Smooth muscle cell (in vitro differentiated cells): ENCODE data around the gene THAP2. TPM values are rescaled to one million over a fixed set of nuclear protein-coding genes. Genes with fewer than 3 reads are reported as not detected.

Experiments used
- DNase-seq: peaks from one replicate; lab custom pipeline; 2025; ENCODE audit not compliant: unreplicated experiment; lab: John Stamatoyannopoulos, UW
- H2AFZ ChIP-seq: fragments of 200-600 bp; sonication (generic); 2 replicates; pipeline ENCODE4 v1.6.0; 2016; ENCODE audit warnings: antibody characterized with exemption, low read depth, mild to moderate bottlenecking
- H3F3A ChIP-seq: fragments of 200-600 bp; sonication (generic); 2 replicates; pipeline ENCODE4 v1.6.0; 2017; ENCODE audit warnings: antibody characterized with exemption, low read depth
- H3K27ac ChIP-seq: fragments of 200-600 bp; sonication (generic); 2 replicates; pipeline ENCODE4 v1.5.1; 2016; ENCODE audit warnings: low read depth, mild to moderate bottlenecking
- H3K27me3 ChIP-seq: fragments of 200-600 bp; sonication (generic); 2 replicates; pipeline ENCODE4 v1.6.1; 2016; ENCODE audit warnings: low read depth, mild to moderate bottlenecking
- H3K36me3 ChIP-seq: fragments of 200-600 bp; sonication (generic); 2 replicates; pipeline ENCODE4 v1.5.1; 2016; ENCODE audit warnings: low read depth
- H3K4me1 ChIP-seq: fragments of 200-600 bp; sonication (generic); 2 replicates; pipeline ENCODE4 v1.5.1; 2016; ENCODE audit warnings: low read depth
- H3K4me2 ChIP-seq: fragments of 200-600 bp; sonication (generic); 2 replicates; pipeline ENCODE4 v1.6.0; 2016; ENCODE audit warnings: mild to moderate bottlenecking
- H3K4me3 ChIP-seq: fragments of 200-600 bp; sonication (generic); 2 replicates; pipeline ENCODE4 v1.5.1; 2016; ENCODE audit warnings: mild to moderate bottlenecking
- H3K79me2 ChIP-seq: fragments of 200-600 bp; sonication (generic); 2 replicates; pipeline ENCODE4 v1.6.0; 2016; ENCODE audit warnings: low read depth, mild to moderate bottlenecking
- H3K9ac ChIP-seq: fragments of 200-600 bp; sonication (generic); 2 replicates; pipeline ENCODE4 v1.6.0; 2016; ENCODE audit warnings: low read depth
- H3K9me3 ChIP-seq: fragments of 200-600 bp; sonication (generic); replicated peaks from 2 replicates; pipeline ENCODE4 v1.5.1; 2016; ENCODE audit warnings: low read depth
- H4K20me1 ChIP-seq: fragments of 200-600 bp; sonication (generic); 2 replicates; pipeline ENCODE4 v1.6.0; 2016; ENCODE audit warnings: low read depth
- WGBS: methylation state at CpG from one replicate; pipeline ENCODE4 v1.1.7; 2016; ENCODE audit warnings: low lambda C conversion rate; 5-methylcytosine and 5-hydroxymethylcytosine counted together
- polyA plus RNA-seq: library from polyadenylated mRNA; unstranded; fragments of >200 nt; fragmentation: Nextera tagmentation; extraction: Ambion mirVana; gene quantifications from 2 replicates; pipeline ENCODE4 v1.2.1, GENCODE V29; 2016
- total RNA-seq: library from RNA; depleted of rRNA; stranded (reverse); fragments of >200 nt; gene quantifications from 2 replicates; pipeline ENCODE4 v1.2.3, GENCODE V29; 2014
- TF ChIP-seq, protein P1 (sequence below): fragments of 200-600 bp; sonication (generic); IDR thresholded peaks from 2 replicates; pipeline ENCODE4 v1.5.1; 2017; ENCODE audit warnings: borderline replicate concordance, mild to moderate bottlenecking, antibody characterized with exemption; ENCODE audit not compliant: insufficient read depth, poor library complexity, severe bottlenecking

The THAP2 gene
- total and polyA plus RNA-seq, 2 experiments from 2014 or later = 8.8 to 33.3 TPM

DNA sequence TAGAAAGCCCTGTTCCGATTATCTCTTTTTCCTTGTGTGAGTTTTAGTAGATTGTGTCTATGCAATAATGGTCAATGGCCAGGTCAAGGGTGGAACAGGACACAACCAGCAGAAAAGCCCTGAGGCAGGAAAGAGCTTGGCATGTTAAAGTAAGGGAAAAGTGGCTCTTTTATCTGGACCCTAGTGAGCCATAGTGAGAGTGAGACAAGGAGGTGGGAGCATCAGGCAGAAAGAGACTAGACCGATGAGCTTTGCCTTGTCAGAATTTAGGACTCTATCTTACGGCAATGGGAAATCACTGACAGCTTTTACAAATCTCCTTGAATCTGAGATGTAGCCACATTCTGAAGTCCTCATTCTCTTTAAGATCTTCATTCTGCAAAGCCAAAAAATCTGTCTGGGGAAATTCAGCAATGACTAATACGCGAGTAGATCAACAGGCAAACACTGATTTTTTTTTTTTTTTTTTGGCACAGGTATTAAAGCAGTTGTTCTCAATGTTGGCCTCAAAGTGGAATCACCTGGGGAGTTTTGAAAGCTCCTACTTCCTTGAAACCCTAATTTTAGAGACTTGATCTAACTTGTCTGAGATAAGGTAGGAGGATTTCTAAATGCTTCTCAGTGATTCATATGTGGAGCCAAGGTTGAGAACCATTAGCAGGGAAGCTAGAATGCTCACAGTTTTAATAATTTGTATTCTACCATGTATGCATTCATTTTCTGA is 55.7 kb downstream of the THAP2 start:
- Histone ChIP-seq H3K27ac (no peak overlapping the region), H3K79me2 (no peaks in the 10 kb centered on the region)
- TF ChIP-seq, protein P1, sequence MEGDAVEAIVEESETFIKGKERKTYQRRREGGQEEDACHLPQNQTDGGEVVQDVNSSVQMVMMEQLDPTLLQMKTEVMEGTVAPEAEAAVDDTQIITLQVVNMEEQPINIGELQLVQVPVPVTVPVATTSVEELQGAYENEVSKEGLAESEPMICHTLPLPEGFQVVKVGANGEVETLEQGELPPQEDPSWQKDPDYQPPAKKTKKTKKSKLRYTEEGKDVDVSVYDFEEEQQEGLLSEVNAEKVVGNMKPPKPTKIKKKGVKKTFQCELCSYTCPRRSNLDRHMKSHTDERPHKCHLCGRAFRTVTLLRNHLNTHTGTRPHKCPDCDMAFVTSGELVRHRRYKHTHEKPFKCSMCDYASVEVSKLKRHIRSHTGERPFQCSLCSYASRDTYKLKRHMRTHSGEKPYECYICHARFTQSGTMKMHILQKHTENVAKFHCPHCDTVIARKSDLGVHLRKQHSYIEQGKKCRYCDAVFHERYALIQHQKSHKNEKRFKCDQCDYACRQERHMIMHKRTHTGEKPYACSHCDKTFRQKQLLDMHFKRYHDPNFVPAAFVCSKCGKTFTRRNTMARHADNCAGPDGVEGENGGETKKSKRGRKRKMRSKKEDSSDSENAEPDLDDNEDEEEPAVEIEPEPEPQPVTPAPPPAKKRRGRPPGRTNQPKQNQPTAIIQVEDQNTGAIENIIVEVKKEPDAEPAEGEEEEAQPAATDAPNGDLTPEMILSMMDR = no peak

GRCh38 chr12:71721783-71722505 is 57.8 kb downstream of the THAP2 start:
- Histone ChIP-seq H3K36me3 (no peaks in the 10 kb centered on the region), H2AFZ (no peak overlapping the region), H3K27me3 (no peaks in the 10 kb centered on the region), H3K79me2 (no peaks in the 10 kb centered on the region), H3K9me3 (no peaks in the 10 kb centered on the region), H3K4me1 (no peaks in the 10 kb centered on the region), H3K4me3 (no peak overlapping the region), H3K4me2 (no peak overlapping the region), H4K20me1 (no peaks in the 10 kb centered on the region), H3F3A (no peaks in the 10 kb centered on the region), H3K9ac (no peak overlapping the region), H3K27ac (no peak overlapping the region)
- TF ChIP-seq, protein P1 = no peak
- WGBS = 96% methylated on average over 4 of the region's 4 CpGs
- no peak for DNase-seq

More for the DNA sequence above, 55.7 kb downstream of the THAP2 start:
- Histone ChIP-seq H3F3A (no peaks in the 10 kb centered on the region), H3K4me1 (no peaks in the 10 kb centered on the region), H2AFZ (no peak overlapping the region), H4K20me1 (no peaks in the 10 kb centered on the region), H3K9ac (no peak overlapping the region), H3K9me3 (no peaks in the 10 kb centered on the region), H3K36me3 (no peaks in the 10 kb centered on the region), H3K27me3 (no peaks in the 10 kb centered on the region), H3K4me2 (no peak overlapping the region), H3K4me3 (no peak overlapping the region)
- DNase-seq = no peak
- 83% methylated on average over 5 of the region's 5 CpGs for WGBS

- H3K27ac ChIP-seq = no peak overlapping the region
- WGBS = 87% methylated on average over 3 of the region's 3 CpGs
- DNase-seq = no peak
- H3K79me2 ChIP-seq = no peaks in the 10 kb centered on the region
- no peaks in the 10 kb centered on the region for H3F3A ChIP-seq
- no peaks in the 10 kb centered on the region for H3K9me3 ChIP-seq
- no peak overlapping the region for H3K4me3 ChIP-seq
- no peaks in the 10 kb centered on the region for H3K4me1 ChIP-seq
- TF ChIP-seq, protein P1 = no peak
- no peak overlapping the region for H3K9ac ChIP-seq
- H2AFZ ChIP-seq = no peak overlapping the region
- H3K4me2 ChIP-seq = no peak overlapping the region
- H3K27me3 ChIP-seq = no peaks in the 10 kb centered on the region
- H3K36me3 ChIP-seq = no peaks in the 10 kb centered on the region
- no peaks in the 10 kb centered on the region for H4K20me1 ChIP-seq
Observed at GRCh38 chr12:71725011-71725410, 60.9 kb downstream of the THAP2 start.

DNA sequence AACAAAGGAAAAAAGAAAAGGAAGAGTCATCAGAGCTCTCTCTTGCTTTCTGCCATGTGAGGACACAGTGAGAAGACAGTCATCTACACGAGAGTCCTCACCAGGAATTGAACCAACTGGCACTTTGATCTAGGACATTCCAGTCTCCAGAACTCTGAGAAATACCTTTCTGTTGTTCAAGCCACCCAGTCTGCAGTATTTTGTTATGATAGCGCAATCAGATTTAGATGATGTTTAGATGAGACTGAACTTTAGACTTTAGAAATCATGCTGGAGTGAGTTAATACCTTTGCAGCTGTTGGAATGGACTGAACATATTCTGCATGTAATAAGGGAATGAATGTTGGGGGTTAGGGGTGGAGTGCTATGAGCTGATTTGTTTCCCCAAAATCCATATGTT is 62.4 kb downstream of the THAP2 start:
- H3K36me3 ChIP-seq = no peaks in the 10 kb centered on the region
- H3K9me3 ChIP-seq = no peaks in the 10 kb centered on the region
- no peak overlapping the region for H3K9ac ChIP-seq
- no peaks in the 10 kb centered on the region for H3K4me1 ChIP-seq
- H3K4me2 ChIP-seq = no peak overlapping the region
- H3K4me3 ChIP-seq = no peak overlapping the region
- no peak overlapping the region for H2AFZ ChIP-seq
- no peaks in the 10 kb centered on the region for H4K20me1 ChIP-seq
- 90% methylated on average over 2 of the region's 2 CpGs for WGBS
- no peaks in the 10 kb centered on the region for H3K27me3 ChIP-seq
- H3K27ac ChIP-seq = no peak overlapping the region
- no peak for DNase-seq
- no peaks in the 10 kb centered on the region for H3F3A ChIP-seq
- TF ChIP-seq, protein P1 = no peak
- H3K79me2 ChIP-seq = no peaks in the 10 kb centered on the region
